ENCODE measurements around the gene NCAPD3. TPM values are rescaled to one million over a fixed set of nuclear protein-coding genes. Genes with fewer than 3 reads are reported as not detected.
"Not testable (repeated sequence)": the region's sequence is repeated elsewhere in the genome, so short reads cannot be mapped to it uniquely, and the experiment has no call there.

NCAPD3 gene
- polyA plus RNA-seq, 3 donors = 4.0 to 15.2 (median 6.0) TPM

DNA sequence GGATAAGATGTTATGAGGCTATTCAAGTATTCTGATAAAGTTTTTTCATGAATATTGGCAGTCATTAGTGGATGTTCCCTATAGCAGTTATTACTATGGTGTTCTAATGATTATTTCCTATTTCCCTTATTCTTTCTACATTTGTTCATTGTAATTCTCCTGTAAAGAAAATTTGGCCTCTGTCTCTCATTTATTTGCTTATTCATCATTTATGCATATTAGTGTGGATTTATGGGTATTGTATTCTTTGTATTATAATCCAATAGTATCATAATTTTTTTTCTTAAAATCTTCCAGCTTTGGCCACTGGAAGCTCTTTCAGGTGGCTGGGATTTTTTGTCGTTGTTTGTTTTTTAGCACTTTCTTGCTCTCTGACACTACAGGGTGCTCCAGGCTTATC is 107.6 kb downstream of the NCAPD3 start:
- H3K4me3 Mint-ChIP-seq = no peak overlapping the region
- WGBS (ENCODE audit: insufficient coverage) = no CpG with 5 or more reads among the region's 1 CpG
- H3K27me3 ChIP-seq (ENCODE audit: control insufficient read depth in 2 of 2, insufficient read depth in 2 of 2, low read length in 2 of 2) = no peaks in the 10 kb centered on the region
- intact Hi-C loops (cut with micrococcal nuclease) = no loop called here
- H3K9ac ChIP-seq (ENCODE audit: insufficient read depth, low read length, poor library complexity, severe bottlenecking) = no peak overlapping the region
- H3K27me3 Mint-ChIP-seq (ENCODE audit: low read depth in 3 of 3) = peaks cover 1 to 3% (median 2%) of the 10 kb centered on the region in 3 donors
- DNase-seq = no peak
- no peak overlapping the region for H2AFZ ChIP-seq (ENCODE audit: insufficient read depth, low read depth, low read length, poor library complexity, severe bottlenecking)
- H3K79me2 ChIP-seq (ENCODE audit: insufficient read depth, low read length) = no peaks in the 10 kb centered on the region
- no peaks in the 10 kb centered on the region for H3K4me1 ChIP-seq (ENCODE audit: control insufficient read depth in 1 of 2, insufficient read depth in 2 of 2, low read length in 2 of 2)
- no peak overlapping the region for H3K27ac ChIP-seq (ENCODE audit: low read depth in 1 of 2, low read length in 2 of 2)
- peaks cover 0 to 7% (median 5%) of the 10 kb centered on the region in 7 donors for H3K9me3 Mint-ChIP-seq
- H4K20me1 ChIP-seq (ENCODE audit: insufficient read depth, low read length) = no peaks in the 10 kb centered on the region
- H3K27ac Mint-ChIP-seq = no peak overlapping the region
- H3K4me2 ChIP-seq (replicated peaks; ENCODE audit: extremely low read depth, low read length, poor library complexity, severe bottlenecking) = no peak overlapping the region
- TF ChIP-seq, protein P1, sequence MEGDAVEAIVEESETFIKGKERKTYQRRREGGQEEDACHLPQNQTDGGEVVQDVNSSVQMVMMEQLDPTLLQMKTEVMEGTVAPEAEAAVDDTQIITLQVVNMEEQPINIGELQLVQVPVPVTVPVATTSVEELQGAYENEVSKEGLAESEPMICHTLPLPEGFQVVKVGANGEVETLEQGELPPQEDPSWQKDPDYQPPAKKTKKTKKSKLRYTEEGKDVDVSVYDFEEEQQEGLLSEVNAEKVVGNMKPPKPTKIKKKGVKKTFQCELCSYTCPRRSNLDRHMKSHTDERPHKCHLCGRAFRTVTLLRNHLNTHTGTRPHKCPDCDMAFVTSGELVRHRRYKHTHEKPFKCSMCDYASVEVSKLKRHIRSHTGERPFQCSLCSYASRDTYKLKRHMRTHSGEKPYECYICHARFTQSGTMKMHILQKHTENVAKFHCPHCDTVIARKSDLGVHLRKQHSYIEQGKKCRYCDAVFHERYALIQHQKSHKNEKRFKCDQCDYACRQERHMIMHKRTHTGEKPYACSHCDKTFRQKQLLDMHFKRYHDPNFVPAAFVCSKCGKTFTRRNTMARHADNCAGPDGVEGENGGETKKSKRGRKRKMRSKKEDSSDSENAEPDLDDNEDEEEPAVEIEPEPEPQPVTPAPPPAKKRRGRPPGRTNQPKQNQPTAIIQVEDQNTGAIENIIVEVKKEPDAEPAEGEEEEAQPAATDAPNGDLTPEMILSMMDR (IDR thresholded peaks at IDR 0.05) = no peak
- no peaks in the 10 kb centered on the region for H3K36me3 ChIP-seq (replicated peaks in 1 of 2; ENCODE audit: control insufficient read depth in 1 of 2, insufficient read depth in 2 of 2, low read length in 2 of 2)
- H3K4me1 Mint-ChIP-seq = peaks cover 3% of the 10 kb centered on the region
- no peaks in the 10 kb centered on the region for H3K9me3 ChIP-seq (replicated peaks in 1 of 2; ENCODE audit: control insufficient read depth in 1 of 2, insufficient read depth in 1 of 2, low read length in 2 of 2)
- no peaks in the 10 kb centered on the region for H3K36me3 Mint-ChIP-seq
- no peak overlapping the region for H3K4me3 ChIP-seq (replicated peaks in 1 of 3; ENCODE audit: low read depth in 2 of 3, low read length in 3 of 3)

DNA sequence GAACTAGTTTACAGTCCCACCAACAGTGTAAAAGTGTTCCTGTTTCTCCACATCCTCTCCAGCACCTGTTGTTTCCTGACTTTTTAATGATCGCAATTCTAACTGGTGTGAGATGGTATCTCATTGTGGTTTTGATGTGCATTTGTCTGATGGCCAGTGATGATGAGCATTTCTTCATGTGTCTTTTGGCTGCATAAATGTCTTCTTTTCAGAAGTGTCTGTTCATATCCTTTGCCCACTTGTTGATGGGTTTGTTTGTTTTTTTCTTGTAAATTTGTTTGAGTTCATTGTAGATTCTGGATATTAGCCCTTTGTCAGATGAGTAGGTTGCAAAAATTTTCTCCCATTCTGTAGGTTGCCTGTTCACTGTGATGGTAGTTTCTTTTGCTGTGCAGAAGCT is 110.0 kb downstream of the NCAPD3 start:
- H3K27ac ChIP-seq (ENCODE audit: low read depth in 1 of 2, low read length in 2 of 2); H3K4me2 ChIP-seq (replicated peaks; ENCODE audit: extremely low read depth, low read length, poor library complexity, severe bottlenecking); H3K36me3 Mint-ChIP-seq; H3K9ac ChIP-seq (ENCODE audit: insufficient read depth, low read length, poor library complexity, severe bottlenecking); H3K36me3 ChIP-seq (replicated peaks in 1 of 2; ENCODE audit: control insufficient read depth in 1 of 2, insufficient read depth in 2 of 2, low read length in 2 of 2); H3K4me1 ChIP-seq (ENCODE audit: control insufficient read depth in 1 of 2, insufficient read depth in 2 of 2, low read length in 2 of 2); H3K27me3 Mint-ChIP-seq (ENCODE audit: low read depth in 3 of 3); H3K27me3 ChIP-seq (ENCODE audit: control insufficient read depth in 2 of 2, insufficient read depth in 2 of 2, low read length in 2 of 2); intact Hi-C loops (cut with micrococcal nuclease); H3K79me2 ChIP-seq (ENCODE audit: insufficient read depth, low read length); H2AFZ ChIP-seq (ENCODE audit: insufficient read depth, low read depth, low read length, poor library complexity, severe bottlenecking); H3K9me3 ChIP-seq (replicated peaks in 1 of 2; ENCODE audit: control insufficient read depth in 1 of 2, insufficient read depth in 1 of 2, low read length in 2 of 2); DNase-seq; H3K4me1 Mint-ChIP-seq; H3K4me3 Mint-ChIP-seq; H3K27ac Mint-ChIP-seq; H3K4me3 ChIP-seq (replicated peaks in 1 of 3; ENCODE audit: low read depth in 2 of 3, low read length in 3 of 3); H4K20me1 ChIP-seq (ENCODE audit: insufficient read depth, low read length): not testable (repeated sequence)
- no CpG with 5 or more reads among the region's 1 CpG for WGBS (ENCODE audit: insufficient coverage)
- peaks cover 3 to 19% (median 12%) of the 10 kb centered on the region in 7 donors for H3K9me3 Mint-ChIP-seq

Measured in CD14-positive monocyte (primary cell).